GM18909 (cell line): Measurements from ENCODE around the gene GNRHR.
"Not testable (repeated sequence)": the region's sequence is repeated elsewhere in the genome, so short reads cannot be mapped to it uniquely, and the experiment has no call there.

Experiments used
- ATAC-seq: cut with Tn5 transposase; IDR thresholded peaks from one replicate; pipeline ENCODE4 v1.9.1; 2021; ENCODE audit warnings: mild to moderate bottlenecking; ENCODE audit not compliant: unreplicated experiment, poor library complexity

The GNRHR gene

GRCh38 chr4:67754288-67754687 is at the start of gene GNRHR:
Gene GNRHR, minus strand, starts transcription at chr4:67754388. Its CDS starts 53 bp downstream, at chr4:67754335.
- no peak for ATAC-seq

GRCh38 chr4:67796810-67797209 is 42.6 kb upstream of the GNRHR start:
- ATAC-seq = no peak

DNA sequence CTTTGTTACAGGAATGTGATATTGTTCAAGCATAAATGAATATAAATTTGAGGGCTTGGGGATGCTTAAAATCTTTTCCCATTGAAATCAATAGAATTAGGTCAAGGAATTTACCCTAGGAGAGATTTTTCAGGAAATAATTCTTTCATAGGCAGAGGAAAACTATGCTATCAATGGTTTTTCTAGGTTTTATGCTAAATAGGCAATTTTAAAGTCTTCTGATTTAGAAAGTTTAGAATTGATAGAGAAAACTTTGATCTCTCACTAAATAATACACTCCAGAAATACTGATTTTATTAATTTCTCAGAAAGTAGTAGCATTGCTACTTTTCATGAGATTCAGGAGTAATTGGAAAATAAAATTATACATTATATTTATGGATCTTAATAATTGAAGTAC is 36.5 kb upstream of the GNRHR start:
- no peak for ATAC-seq

GRCh38 chr4:67787311-67787710 is 33.1 kb upstream of the GNRHR start:
- ATAC-seq = no peak

- ATAC-seq = no peak
Measured at GRCh38 chr4:67785528-67785927, 31.3 kb upstream of the GNRHR start.

DNA sequence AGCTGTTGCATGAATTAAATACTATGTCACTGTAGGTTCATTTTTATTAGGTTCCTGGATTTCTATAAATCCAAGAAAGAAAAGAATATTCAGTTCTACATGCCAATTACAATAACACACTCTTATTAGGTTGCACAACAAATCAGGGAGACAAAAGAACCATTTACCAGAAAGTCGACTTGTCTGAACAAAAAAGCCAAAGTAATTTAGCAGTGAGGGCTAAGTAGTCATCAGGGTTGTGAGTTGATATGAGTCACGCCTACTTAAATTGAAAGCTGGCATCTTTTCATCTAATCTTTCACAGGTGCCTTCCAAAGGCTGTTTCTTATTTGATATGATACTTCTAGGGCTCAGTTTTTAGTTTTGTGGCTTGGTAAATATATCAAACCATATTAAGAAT is 25.4 kb upstream of the GNRHR start:
- ATAC-seq = no peak

GRCh38 chr4:67776746-67777145 is 22.6 kb upstream of the GNRHR start:
- no peak for ATAC-seq

GRCh38 chr4:67770422-67770821 is 16.2 kb upstream of the GNRHR start:
- ATAC-seq = no peak

DNA sequence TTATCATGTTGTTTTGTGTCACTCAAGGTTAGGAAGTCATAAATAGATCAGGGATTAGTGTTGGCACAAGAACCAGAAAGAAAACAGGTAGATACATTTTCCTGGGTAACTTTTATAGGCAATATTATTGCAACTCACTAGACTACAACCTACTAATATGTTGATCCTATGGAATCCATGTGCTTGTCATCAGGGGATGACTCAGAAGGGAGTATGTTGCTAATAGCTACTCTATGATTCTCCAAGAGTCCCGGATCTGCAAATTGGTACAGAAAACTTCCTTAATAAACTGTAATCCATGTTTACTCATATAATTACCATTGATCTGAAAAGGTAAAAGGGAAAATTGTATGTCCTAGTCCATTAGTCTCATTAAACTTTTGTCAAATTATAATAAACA is 11.7 kb upstream of the GNRHR start:
- no peak for ATAC-seq

- no peak for ATAC-seq
Measured at GRCh38 chr4:67765401-67765800, 11.2 kb upstream of the GNRHR start.

- no peak for ATAC-seq
Measured at GRCh38 chr4:67764183-67764582, 10.0 kb upstream of the GNRHR start.

DNA sequence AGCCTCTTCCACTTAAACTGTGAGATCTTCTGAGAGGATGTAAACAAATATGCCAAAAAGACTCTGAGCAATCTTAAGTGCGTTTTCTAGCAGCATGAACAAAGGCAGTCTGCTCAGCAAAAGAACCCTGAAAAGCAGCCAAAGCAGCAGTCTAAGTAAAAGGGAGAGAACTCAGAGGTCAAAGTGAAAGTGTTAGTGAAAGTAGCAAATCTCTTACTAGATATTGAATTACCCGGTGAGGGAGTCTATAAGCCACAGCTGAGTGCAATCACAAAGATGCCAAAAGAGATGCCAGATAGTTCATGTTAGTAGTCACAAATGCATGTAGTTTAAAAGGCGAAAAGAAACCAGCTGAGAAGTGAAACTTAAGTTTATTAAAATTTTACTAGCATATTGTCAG is 7.9 kb upstream of the GNRHR start:
- peak; percentile 100 for ATAC-seq

DNA sequence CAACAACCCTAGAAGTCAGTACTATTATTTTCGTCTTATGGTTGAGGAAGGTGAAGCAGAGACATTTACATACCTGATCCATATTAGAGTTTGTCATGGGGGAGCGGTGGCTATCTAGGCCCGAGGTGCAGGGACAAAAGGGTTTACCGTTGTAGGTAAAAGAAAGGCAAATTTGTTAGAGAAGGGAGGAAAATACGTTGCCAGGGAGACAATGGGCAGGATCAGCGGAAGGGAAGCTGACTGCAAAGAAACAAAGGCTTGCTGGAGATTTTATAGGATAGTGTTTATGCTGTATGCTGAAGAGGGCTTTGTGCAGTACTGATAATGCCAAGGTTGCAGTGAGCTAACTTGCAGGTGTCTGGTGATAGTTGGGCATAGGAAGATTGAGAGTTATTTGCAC is 2.8 kb upstream of the GNRHR start:
- ATAC-seq = not testable (repeated sequence)

GRCh38 chr4:67755974-67756373 is 1.8 kb upstream of the GNRHR start:
- no peak for ATAC-seq

- no peak for ATAC-seq
Measured at GRCh38 chr4:67751260-67751659, 2.9 kb downstream of the GNRHR start.

DNA sequence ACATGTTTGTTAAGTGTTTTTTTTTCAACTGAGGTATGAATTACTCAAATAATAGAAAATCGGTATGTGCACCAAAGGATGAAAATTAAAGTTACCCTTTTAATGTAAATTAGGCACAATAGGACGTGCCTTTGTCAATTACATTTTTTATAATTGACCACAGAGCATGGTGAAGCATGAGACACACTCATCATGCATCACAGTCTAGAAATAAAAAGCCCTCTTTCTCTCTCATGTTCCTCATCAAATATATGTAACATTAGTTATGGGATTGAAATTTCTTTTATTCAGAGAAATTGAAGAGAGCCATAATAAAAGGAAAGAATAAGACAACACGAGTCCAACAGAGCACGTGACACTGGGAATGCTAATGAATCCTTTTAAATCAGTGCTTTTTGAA is 3.5 kb downstream of the GNRHR start:
- no peak for ATAC-seq

DNA sequence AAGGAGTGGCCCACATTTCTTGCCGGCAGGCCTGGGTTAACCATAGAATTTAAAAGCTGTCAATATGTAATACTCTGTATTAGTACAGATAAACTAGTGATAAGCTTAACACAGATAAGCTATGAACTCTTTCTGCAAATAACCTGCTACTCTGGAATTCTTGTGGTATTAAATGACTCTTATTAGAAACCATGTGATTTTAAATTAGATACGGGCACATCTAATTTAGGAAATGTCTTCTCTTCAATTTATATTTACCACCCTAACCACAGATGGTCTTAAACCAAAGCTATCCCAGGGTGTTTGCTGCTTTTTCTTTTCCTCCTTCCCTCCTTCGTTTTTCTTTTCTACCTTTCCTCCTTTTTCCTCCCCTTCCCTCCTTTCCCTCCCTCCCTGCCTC is 4.9 kb downstream of the GNRHR start:
- ATAC-seq = no peak

GRCh38 chr4:67746797-67747495 is 7.2 kb downstream of the GNRHR start:
- ATAC-seq = no peak

- ATAC-seq = no peak
Measured at GRCh38 chr4:67744561-67745283, 9.5 kb downstream of the GNRHR start.

- ATAC-seq = no peak
Measured at GRCh38 chr4:67743194-67743593, 11.0 kb downstream of the GNRHR start.

- ATAC-seq = no peak
Measured at GRCh38 chr4:67736262-67736661, 17.9 kb downstream of the GNRHR start.

GRCh38 chr4:67735325-67735724 is 18.9 kb downstream of the GNRHR start:
- no peak for ATAC-seq
